HPDE6-E6E7 (cell line): ENCODE data around the gene HLA-F.

ENCODE experiments used
- DNase-seq: peaks from one replicate; pipeline ENCODE4 v3.0.0; 2011; ENCODE audit warnings: missing footprints; ENCODE audit errors: extremely low spot score

HLA-F gene

DNA sequence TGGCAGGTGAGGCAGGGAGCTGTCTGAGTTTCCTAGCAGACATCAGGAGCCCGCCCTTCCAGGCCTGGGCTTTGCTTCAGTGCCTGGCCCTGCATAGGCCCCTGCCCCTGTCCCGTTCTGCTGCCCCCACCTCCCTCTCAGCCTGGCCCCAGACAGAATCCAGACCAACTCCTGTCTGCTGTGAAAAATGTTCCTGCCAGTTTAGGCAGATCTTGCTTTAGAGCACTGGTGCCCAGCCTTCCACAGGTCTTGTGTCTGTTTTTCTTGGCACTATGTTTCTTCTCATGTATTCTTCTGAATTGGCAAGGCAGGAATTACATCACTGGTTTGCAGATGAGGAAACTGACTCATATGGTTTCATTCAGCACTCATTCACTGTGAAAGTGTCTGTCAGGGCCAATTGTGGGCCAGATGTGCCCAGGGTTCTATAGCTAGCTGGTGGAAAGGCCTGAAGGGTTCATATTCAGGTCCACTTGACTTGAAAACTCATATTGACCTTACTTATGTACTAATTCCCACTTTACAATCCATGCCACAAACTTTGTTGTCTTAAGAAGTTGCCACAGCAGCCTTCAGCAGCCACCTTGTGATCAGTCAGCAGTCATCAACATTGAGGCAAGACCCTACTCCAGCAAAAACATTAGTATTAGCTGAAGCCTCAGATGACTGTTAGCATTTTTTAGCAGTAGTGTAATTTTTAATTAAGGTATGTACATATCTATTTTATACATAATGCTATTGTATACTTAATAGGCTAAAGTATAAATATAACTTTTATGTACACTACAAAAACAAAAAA, 40.5 kb downstream of the HLA-F start:
- no peak for DNase-seq

- DNase-seq: no peak
These were observed 41.4 kb downstream of the HLA-F start for GRCh38 chr6:29764422-29765196.

DNA sequence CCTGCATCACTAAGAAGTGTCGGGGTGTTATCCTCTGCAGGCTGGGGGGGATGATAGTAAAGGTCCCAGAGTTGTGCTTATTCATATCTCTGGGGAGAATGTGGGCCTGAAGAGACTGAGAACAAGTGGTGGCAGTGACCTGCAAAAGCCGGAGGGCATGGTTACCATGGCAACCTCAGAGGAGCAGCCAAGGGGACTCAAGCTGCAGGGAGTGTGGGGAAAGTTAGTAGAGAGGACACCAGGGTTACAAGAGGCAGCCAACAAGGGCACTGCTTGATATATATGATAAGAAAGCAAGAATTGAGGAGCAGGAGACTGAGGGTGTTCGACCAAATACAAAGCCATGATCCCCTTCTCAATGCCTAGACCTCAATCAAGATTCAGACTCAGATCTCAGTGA, 46.1 kb downstream of the HLA-F start:
- DNase-seq: no peak

DNA sequence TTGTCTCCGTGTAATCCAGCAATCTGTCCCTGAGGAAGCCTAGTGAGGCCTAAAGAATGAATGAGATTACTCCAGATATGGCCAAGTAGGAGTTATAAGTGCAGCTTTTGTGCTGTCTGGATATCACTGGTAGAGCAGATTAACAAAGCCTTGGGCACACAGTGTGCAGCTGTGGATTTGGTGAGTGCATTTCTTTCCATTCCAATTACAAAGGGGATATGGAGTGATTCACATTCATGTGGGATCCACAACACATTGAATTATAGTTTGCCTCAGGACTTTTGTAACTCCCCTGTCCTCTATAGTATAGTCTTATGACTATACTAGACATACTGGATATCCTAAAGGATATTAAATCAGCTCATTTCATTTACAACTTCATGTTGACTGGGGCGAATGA, 47.1 kb downstream of the HLA-F start:
- no peak for DNase-seq

DNA sequence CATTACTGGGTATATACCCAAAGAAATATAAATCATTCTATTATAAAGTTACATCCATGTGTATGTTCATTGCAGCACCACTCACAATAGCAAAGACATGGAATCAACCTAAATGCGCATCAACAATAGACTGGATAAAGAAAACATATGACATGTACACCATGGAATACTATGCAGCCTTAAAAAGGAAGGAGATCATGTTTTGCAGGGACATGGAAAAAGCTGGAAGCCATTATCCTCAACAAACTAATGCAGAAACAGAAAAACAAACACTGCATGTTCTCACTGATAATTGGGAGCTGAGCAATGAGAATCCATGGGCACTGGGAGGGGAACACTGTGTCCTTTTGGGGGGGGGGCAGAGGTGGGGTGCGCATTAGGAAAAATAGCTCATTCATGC, 53.5 kb downstream of the HLA-F start:
- DNase-seq: no peak
